Measurements from ENCODE around the gene OSGIN1. TPM values are rescaled to one million over a fixed set of nuclear protein-coding genes. Genes with fewer than 3 reads are reported as not detected.

OSGIN1 gene
- total RNA-seq, 1 donor from 2014 or later, result 19.0 TPM

GRCh38 chr16:83980794-83981193, 27.8 kb downstream of the OSGIN1 start:
- Histone ChIP-seq H3K36me3 (no peaks in the 10 kb centered on the region), H3K4me3 (no peak overlapping the region), H3K9me3 (no peaks in the 10 kb centered on the region), H3K27ac (no peak overlapping the region), H3K4me1 (no peaks in the 10 kb centered on the region), H3K27me3 (no peaks in the 10 kb centered on the region)
- intact Hi-C loops (cut with DNase I), result no loop called here
- TF ChIP-seq CTCF (IDR thresholded peaks at IDR 0.05), result no peak
- ATAC-seq (peak; percentile 11), DNase-seq (no peak)

DNA sequence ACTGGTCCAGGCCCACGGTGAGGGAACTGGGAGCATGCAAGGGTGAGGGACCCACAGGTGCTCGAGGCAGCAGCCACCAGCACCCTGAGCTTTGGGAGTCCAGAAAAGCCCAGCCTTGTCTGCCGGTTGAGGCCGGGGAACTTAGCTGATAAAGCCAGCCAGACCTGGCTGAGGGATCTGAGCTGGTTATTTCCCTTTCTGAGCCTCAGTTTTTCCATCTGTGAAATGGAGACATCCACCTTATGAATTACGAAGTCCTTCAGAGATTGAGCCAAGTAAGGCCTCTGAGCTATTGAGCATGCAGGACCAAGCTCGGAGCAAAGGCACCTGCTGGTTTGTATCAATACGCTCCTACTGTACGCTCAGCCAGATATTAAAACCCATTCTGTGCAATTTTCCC, 28.8 kb downstream of the OSGIN1 start:
- ATAC-seq, result no peak
- DNase-seq, result no peak
- Histone ChIP-seq H3K4me1 (no peaks in the 10 kb centered on the region), H3K36me3 (no peaks in the 10 kb centered on the region), H3K9me3 (no peaks in the 10 kb centered on the region), H3K27me3 (no peaks in the 10 kb centered on the region), H3K4me3 (no peak overlapping the region), H3K27ac (no peak overlapping the region)
- no peak for TF ChIP-seq CTCF (IDR thresholded peaks at IDR 0.05)
- intact Hi-C loops (cut with DNase I), result no loop called here

- TF ChIP-seq CTCF (IDR thresholded peaks at IDR 0.05), result no peak
- intact Hi-C loops (cut with DNase I), result no loop called here
- no peaks in the 10 kb centered on the region for H3K4me1 ChIP-seq
- DNase-seq (no peak), ATAC-seq (no peak)
- H3K27me3 ChIP-seq, result no peaks in the 10 kb centered on the region
- no peak overlapping the region for H3K4me3 ChIP-seq
- no peak overlapping the region for H3K27ac ChIP-seq
- no peaks in the 10 kb centered on the region for H3K36me3 ChIP-seq
- no peaks in the 10 kb centered on the region for H3K9me3 ChIP-seq
These were observed 30.5 kb downstream of the OSGIN1 start for GRCh38 chr16:83983491-83983890.

- DNase-seq (no peak), ATAC-seq (no peak)
- no peak for TF ChIP-seq CTCF (IDR thresholded peaks at IDR 0.05)
- Histone ChIP-seq H3K27me3 (peaks cover 3% of the 10 kb centered on the region), H3K4me1 (no peaks in the 10 kb centered on the region), H3K27ac (no peak overlapping the region), H3K4me3 (no peak overlapping the region), H3K9me3 (no peaks in the 10 kb centered on the region), H3K36me3 (no peaks in the 10 kb centered on the region)
- intact Hi-C loops (cut with DNase I), result no loop called here
These were observed 36.3 kb downstream of the OSGIN1 start for GRCh38 chr16:83989300-83989699.

- no peaks in the 10 kb centered on the region for H3K4me1 ChIP-seq
- TF ChIP-seq CTCF (IDR thresholded peaks at IDR 0.05), result no peak
- H3K9me3 ChIP-seq, result no peaks in the 10 kb centered on the region
- DNase-seq, result no peak
- no peak for ATAC-seq
- intact Hi-C loops (cut with DNase I), result no loop called here
- H3K4me3 ChIP-seq, result no peak overlapping the region
- no peak overlapping the region for H3K27ac ChIP-seq
- peaks cover 3% of the 10 kb centered on the region for H3K27me3 ChIP-seq
- no peaks in the 10 kb centered on the region for H3K36me3 ChIP-seq
These were observed 37.5 kb downstream of the OSGIN1 start for GRCh38 chr16:83990492-83990891.

DNA sequence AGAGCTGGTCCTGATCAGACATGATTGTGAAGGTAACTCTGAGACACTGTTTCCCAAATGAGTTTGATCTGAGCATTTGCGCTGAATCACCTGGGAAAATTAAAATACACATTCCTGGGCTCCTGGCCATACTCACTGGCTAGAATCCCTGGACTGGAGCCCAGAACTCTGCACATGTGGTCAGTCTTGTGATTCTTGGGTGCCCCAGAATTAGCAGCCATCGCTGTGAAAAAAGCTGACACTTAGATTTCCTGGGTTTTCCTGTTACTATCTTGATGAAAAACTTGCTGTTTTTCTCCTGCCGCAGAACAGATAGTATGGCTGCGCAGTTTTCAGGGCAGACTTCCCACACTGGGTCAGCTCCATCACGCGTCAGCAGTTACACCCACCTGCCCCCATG, 39.6 kb downstream of the OSGIN1 start:
- no peaks in the 10 kb centered on the region for H3K36me3 ChIP-seq
- ATAC-seq, result no peak
- intact Hi-C loops (cut with DNase I), result no loop called here
- H3K4me3 ChIP-seq, result no peak overlapping the region
- no peaks in the 10 kb centered on the region for H3K4me1 ChIP-seq
- no peak for DNase-seq
- H3K27ac ChIP-seq, result no peak overlapping the region
- H3K27me3 ChIP-seq, result peaks cover 10% of the 10 kb centered on the region
- H3K9me3 ChIP-seq, result no peaks in the 10 kb centered on the region
- no peak for TF ChIP-seq CTCF (IDR thresholded peaks at IDR 0.05)

Measured in upper lobe of right lung (tissue), 1 donor.